HG03460 (cell line): ENCODE data around the gene PRR12.

ENCODE experiments used
- ATAC-seq: cut with Tn5 transposase; IDR thresholded peaks from one replicate; pipeline ENCODE4 v1.9.1; 2021; ENCODE audit not compliant: unreplicated experiment

PRR12 gene

DNA sequence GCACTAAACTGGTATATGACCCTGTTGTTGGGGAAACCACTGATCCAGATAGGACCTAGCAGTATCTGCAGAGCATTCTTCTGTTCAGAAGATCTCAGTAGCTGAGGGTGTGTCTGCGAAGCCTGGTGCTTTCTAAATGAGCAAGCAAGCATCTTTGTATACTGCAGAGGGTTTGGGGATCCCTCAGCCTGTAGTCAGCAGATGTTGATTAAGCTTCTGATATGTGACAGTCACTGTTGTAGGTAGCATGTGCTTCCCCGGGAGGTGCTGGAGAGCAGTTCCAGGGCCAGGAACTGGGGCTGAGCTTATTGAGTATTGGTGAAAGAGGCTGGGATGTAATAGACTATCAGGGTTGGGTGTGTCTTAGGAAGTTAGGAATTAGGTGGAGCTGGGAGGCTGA, 52.5 kb downstream of the PRR12 start:
- no peak for ATAC-seq

DNA sequence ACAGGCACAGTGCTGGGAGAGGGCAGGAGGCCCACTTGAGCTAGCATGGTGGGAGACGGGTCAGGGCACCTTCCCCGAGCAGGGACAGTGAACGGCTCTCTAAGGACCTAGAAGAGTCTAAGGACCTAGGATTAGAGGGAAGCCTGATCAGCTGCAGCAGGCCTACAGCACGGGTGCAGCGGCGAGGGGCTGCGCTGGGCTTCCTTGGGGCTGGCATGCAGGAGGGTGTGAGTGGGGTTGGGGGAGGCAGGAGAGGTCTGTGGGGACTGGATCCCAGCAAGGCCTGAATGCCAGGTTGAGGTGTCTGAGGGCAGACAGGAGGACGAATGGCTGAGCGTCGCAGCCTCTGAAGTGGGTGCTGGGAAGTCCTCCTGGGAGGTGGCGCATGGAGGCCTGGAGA, 54.6 kb downstream of the PRR12 start:
- no peak for ATAC-seq

DNA sequence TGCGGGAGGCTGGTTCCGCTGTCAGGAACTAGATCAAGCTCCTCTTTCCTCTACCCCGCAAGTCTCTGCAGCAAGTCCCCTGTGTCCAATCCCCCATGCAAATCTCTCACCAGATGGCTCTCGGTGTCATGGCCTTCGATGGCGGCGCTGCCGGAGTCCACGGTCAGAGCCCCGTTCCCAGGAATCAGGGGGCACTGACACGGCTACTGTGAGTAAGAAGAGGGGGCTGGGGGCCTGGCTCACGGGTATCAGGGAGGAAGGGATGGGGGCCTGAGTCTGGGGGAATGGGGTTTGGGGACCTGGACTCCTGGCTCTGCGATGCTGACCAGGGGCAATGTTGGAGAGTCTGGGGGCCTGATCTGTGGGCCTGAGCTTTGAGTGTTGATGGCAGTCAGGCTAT, 55.0 kb downstream of the PRR12 start:
- no peak for ATAC-seq

GRCh38 chr19:49646586-49646985, 55.6 kb downstream of the PRR12 start:
- ATAC-seq, result no peak

- no peak for ATAC-seq
These were observed 60.2 kb downstream of the PRR12 start for GRCh38 chr19:49651029-49651819.

GRCh38 chr19:49651820-49652550, 61.0 kb downstream of the PRR12 start:
- no peak for ATAC-seq

GRCh38 chr19:49652551-49653465, 61.8 kb downstream of the PRR12 start:
- no peak for ATAC-seq

DNA sequence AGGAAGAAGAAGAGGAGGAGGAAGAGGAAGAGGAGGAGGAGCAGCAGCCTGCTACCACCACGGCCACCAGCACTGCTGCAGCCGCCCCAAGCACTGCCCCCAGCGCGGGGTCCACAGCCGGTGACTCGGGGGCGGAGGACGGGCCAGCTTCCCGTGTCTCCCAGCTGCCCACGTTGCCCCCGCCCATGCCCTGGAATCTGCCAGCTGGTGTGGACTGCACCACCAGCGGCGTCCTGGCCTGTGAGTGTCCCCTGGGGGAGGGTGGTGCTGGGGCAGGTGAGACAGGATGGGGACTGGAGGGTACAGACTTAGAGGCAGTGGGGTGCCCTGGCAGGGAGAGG, 62.5 kb downstream of the PRR12 start:
- no peak for ATAC-seq

GRCh38 chr19:49654581-49654980, 63.6 kb downstream of the PRR12 start:
- ATAC-seq, result no peak

GRCh38 chr19:49655570-49656455, 64.8 kb downstream of the PRR12 start:
- ATAC-seq, result no peak

DNA sequence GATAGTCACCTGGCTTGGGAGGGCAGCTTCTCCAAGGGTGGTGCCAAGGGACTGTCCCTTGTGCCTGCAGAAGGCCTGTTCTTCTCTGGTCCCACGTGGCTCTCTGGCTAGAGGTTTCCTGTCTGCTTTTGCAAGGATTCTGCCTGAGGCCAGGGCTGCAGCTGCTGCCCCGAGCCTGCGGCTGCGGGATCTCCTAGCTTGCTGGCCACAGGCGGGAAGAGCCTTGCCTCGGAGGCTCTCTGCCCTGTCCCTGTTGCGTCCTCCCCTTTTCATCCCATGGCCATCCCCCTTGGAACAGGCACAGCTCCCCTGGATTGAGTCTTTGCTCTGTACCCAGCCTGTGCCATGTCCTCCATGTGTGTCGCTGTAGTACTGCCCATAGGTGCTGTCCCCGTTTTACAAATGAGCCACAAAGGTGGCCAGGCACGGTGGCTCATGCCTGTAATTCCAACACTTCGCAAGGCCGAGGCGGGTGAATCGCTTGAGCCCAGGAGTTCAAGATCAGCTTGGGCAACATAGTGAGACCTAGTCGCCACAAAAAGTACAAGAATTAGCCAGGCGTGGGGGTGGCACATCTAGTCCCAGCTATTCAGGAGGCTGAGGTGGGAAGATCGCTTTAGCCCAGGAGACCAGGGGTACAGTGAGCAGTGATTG, 65.6 kb downstream of the PRR12 start:
- no peak for ATAC-seq

DNA sequence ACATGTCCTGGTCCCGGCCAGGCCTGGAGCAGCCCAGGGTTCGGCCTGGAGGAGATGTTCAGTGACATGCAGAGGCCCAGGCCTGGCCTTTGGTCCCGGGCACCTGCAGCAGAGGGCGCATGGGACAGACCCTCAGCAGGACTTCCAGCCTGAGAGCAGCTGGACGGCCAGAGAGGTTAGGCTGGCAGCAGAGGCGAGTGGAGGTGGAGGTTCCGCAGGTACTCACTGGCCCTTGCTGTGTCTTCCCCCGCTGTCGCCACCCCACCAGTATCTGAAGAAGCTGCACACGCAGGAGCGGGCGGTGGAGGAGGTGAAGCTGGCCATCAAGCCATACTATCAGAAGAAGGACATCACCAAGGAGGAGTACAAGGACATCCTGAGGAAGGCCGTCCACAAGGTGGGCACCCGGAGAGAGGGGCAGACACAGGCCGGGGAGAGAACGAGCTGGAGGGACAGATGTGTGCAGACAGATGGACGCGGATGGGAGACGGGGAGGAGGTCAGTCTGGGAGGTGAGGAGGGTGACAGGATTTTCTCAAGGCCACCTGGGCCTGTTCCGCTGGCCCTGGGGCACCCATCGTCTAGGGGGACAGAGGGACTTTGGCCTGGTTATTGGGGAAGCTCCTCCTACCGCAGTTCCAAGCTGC, 66.6 kb downstream of the PRR12 start:
- ATAC-seq, result no peak

DNA sequence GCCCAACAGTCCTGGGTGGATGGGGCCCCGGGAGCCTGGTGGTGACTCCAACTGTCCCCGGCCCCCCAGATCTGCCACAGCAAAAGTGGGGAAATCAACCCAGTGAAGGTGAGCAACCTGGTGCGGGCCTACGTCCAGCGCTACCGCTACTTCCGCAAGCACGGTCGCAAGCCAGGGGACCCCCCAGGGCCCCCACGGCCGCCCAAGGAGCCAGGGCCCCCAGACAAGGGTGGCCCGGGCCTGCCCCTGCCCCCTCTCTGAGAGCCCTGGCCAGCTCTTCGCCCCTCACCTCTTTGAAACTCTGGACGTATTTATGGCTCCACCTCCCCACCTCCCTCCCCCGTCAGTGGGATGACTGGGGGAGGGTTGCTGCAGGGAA, 67.1 kb downstream of the PRR12 start:
- ATAC-seq, result no peak

DNA sequence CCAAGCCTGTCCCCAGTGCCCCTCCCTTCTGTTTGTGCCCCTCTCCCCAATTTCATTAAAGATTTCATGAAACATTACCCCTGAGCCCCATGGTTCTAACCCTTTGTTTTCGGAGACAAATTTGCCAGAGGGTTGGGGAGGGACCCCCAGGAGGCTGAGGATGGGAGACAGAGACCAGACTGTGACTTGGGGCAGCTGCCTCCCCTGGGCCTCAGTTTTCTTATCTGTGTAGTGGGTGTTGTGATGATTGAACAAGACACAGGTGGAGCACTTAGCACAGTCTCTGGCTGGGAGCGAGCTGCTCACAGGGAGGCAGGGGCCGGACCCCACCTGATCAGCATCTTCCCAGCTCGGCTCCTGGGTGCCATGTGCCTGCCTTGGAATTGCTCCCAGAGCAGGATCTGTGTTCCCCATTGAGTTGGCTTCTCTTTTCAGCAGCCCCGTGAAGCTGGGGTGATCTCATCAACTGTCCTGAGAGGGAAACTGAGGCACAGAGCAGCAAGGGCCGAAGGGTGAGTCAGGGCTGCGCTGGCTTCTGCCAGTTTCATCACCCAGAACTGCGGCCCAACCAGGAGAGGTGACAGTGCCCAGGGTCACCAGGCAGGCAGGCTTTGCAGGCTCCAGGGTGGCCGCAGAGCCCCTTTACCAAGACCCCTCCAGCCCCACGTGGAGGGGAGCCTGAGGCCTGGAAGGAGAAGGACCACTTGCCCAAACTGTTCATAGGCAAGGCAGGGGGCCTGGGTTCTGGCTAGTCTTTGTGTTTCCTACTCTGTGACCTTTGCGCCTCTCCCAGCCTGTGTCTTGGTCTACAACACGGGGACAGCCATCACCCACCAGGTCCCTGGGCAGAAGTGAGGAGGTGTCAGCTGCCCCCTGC, 67.8 kb downstream of the PRR12 start:
- no peak for ATAC-seq

- ATAC-seq, result no peak
These were observed 69.5 kb downstream of the PRR12 start for GRCh38 chr19:49660338-49660961.

- no peak for ATAC-seq
These were observed 71.0 kb downstream of the PRR12 start for GRCh38 chr19:49662011-49662410.

DNA sequence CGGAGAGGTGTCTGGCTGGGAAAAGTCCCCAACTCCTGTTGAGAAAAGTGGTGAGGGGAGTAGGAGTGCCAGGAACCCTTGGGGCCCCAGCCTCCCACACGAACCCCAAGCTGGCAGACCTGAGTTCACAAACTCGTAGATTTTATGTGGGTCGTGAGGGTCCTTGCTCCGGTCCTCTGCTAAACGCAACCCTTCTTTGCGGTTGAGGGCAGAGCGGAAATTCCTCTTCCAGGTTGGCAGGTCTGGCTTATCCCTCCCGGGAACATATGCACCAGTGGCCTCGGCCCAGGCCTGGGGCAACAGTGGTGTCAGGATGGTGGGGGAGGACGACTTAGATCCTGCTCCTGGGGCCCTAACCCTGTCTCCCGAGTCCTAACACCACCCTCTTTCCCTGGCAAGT, 72.2 kb downstream of the PRR12 start:
- no peak for ATAC-seq
